ENCODE measurements around the gene LRFN4.

DNA sequence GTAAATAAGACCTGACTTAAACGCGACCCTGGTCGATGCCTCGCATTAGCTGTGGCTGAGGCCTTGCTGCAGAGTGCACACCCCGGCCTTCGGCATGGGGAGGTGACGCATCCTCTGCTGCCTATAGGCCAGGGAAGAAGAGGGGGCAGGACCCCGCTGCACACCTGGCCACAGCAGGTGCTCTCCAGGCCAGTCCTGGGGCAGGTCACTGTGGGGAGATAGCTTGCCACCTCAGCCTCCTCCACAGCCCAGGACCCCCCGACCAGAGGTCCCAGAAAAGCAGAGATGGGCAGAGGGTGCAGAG lies 12.7 kb downstream of the LRFN4 start:
- TF ChIP-seq, protein P1, sequence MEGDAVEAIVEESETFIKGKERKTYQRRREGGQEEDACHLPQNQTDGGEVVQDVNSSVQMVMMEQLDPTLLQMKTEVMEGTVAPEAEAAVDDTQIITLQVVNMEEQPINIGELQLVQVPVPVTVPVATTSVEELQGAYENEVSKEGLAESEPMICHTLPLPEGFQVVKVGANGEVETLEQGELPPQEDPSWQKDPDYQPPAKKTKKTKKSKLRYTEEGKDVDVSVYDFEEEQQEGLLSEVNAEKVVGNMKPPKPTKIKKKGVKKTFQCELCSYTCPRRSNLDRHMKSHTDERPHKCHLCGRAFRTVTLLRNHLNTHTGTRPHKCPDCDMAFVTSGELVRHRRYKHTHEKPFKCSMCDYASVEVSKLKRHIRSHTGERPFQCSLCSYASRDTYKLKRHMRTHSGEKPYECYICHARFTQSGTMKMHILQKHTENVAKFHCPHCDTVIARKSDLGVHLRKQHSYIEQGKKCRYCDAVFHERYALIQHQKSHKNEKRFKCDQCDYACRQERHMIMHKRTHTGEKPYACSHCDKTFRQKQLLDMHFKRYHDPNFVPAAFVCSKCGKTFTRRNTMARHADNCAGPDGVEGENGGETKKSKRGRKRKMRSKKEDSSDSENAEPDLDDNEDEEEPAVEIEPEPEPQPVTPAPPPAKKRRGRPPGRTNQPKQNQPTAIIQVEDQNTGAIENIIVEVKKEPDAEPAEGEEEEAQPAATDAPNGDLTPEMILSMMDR (IDR thresholded peaks at IDR 0.05), result no peak
- TF ChIP-seq POLR2A (IDR thresholded peaks at IDR 0.05; ENCODE audit: low read depth), result no peak
- no peak for TF ChIP-seq EP300 (IDR thresholded peaks at IDR 0.05)
- TF ChIP-seq POLR2AphosphoS5 (IDR thresholded peaks at IDR 0.05), result no peak
